ENCODE results near the gene HOOK2. TPM values are rescaled to one million over a fixed set of nuclear protein-coding genes. Genes with fewer than 3 reads are reported as not detected.
A peak's percentile ranks its signal among the peaks of the same experiment; 100 is the strongest.
"Not testable (repeated sequence)": the region's sequence is repeated elsewhere in the genome, so short reads cannot be mapped to it uniquely, and the experiment has no call there.

Gene HOOK2
- total RNA-seq, 2 donors from 2014 or later: 22.6 to 102 TPM

GRCh38 chr19:12720851-12721655 lies 54.3 kb downstream of the HOOK2 start:
- TF ChIP-seq, protein P1, sequence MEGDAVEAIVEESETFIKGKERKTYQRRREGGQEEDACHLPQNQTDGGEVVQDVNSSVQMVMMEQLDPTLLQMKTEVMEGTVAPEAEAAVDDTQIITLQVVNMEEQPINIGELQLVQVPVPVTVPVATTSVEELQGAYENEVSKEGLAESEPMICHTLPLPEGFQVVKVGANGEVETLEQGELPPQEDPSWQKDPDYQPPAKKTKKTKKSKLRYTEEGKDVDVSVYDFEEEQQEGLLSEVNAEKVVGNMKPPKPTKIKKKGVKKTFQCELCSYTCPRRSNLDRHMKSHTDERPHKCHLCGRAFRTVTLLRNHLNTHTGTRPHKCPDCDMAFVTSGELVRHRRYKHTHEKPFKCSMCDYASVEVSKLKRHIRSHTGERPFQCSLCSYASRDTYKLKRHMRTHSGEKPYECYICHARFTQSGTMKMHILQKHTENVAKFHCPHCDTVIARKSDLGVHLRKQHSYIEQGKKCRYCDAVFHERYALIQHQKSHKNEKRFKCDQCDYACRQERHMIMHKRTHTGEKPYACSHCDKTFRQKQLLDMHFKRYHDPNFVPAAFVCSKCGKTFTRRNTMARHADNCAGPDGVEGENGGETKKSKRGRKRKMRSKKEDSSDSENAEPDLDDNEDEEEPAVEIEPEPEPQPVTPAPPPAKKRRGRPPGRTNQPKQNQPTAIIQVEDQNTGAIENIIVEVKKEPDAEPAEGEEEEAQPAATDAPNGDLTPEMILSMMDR (IDR thresholded peaks at IDR 0.05): no peak
- Histone ChIP-seq H3K36me3 (peaks cover 20% of the 10 kb centered on the region), H3K4me1 (ENCODE audit: control insufficient read depth in 1 of 2, low read depth in 2 of 2) (peaks cover 21 to 39% of the 10 kb centered on the region in 2 donors)

DNA sequence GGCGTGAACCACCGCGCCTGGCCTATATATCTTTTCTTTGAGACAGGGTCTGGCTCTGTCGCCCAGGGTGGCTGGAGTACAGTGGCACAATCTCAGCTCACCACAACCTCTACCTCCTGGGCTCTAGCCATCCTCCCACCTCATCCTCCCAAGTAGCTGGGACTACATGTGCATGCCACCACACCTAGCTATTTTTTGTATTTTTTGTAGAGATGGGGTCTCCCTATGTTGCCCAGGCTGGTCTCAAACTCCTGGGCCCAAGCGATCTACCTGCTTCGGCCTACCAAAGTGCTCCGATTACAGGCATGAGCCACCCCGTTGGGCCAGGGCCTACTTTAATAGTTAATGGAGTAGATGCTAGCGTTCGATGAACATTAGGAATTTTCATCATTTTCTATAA lies 55.1 kb downstream of the HOOK2 start:
- H3K4me1 ChIP-seq (ENCODE audit: control insufficient read depth in 1 of 2, low read depth in 2 of 2): peaks cover 21 to 39% of the 10 kb centered on the region in 2 donors
- TF ChIP-seq, protein P1 (IDR thresholded peaks at IDR 0.05): no peak
- no peak for ATAC-seq (ENCODE audit: insufficient number of reproducible peaks, low FRiP score, low read depth)
- no peaks in the 10 kb centered on the region for H3K27me3 ChIP-seq (replicated peaks; ENCODE audit: insufficient read depth)
- no peak for DNase-seq (ENCODE audit: low spot score)
- peak overlapping the region; percentile 95 to 96 for H3K27ac ChIP-seq
- peaks cover 27% of the 10 kb centered on the region for H3K36me3 ChIP-seq
- no peaks in the 10 kb centered on the region for H3K9me3 ChIP-seq
- H3K4me3 ChIP-seq: peak overlapping the region; percentile 94

More at GRCh38 chr19:12720851-12721655, 54.3 kb downstream of the HOOK2 start:
- Histone ChIP-seq H3K27me3 (replicated peaks; ENCODE audit: insufficient read depth) (no peaks in the 10 kb centered on the region), H3K27ac (peak overlapping the region; percentile 95 to 96), H3K4me3 (peak overlapping the region; percentile 94), H3K9me3 (no peaks in the 10 kb centered on the region)
- DNase-seq (ENCODE audit: low spot score): no peak
- no peak for ATAC-seq (ENCODE audit: insufficient number of reproducible peaks, low FRiP score, low read depth)

DNA sequence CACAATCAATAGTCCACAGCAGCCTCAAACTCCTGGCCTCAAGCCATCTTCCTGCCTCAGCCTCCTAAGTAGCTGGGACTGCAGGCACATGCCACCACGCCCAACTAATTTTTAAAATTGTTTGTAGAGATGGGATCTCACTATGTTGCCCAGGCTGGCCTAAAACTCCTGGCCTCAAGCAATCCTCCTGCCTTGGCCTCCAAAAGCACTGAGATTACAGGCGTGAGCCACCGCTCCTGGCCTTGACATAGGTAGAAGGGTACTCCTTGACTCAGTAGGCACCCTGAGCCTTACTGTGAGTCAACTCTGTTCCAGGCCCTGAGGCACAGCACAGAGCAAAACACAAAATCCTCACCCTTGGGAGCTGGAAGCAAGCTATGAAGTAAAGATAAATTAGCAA lies 59.4 kb downstream of the HOOK2 start:
- TF ChIP-seq, protein P1 (IDR thresholded peaks at IDR 0.05): no peak
- no peaks in the 10 kb centered on the region for H3K9me3 ChIP-seq
- H3K4me1 ChIP-seq (ENCODE audit: control insufficient read depth in 1 of 2, low read depth in 2 of 2): peaks cover 10 to 12% of the 10 kb centered on the region in 2 donors
- no peak for ATAC-seq (ENCODE audit: insufficient number of reproducible peaks, low FRiP score, low read depth)
- H3K27me3 ChIP-seq (replicated peaks; ENCODE audit: insufficient read depth): no peaks in the 10 kb centered on the region
- H3K27ac ChIP-seq: no peak overlapping the region
- DNase-seq (ENCODE audit: low spot score): no peak
- H3K4me3 ChIP-seq: no peak overlapping the region
- peaks cover 68% of the 10 kb centered on the region for H3K36me3 ChIP-seq

GRCh38 chr19:12715102-12715501 lies 60.2 kb downstream of the HOOK2 start:
- no peak overlapping the region for H3K4me3 ChIP-seq
- TF ChIP-seq, protein P1 (IDR thresholded peaks at IDR 0.05): no peak
- H3K27me3 ChIP-seq (replicated peaks; ENCODE audit: insufficient read depth): no peaks in the 10 kb centered on the region
- no peak overlapping the region for H3K27ac ChIP-seq
- DNase-seq (ENCODE audit: low spot score) (no peak), ATAC-seq (ENCODE audit: insufficient number of reproducible peaks, low FRiP score, low read depth) (no peak)
- no peaks in the 10 kb centered on the region for H3K9me3 ChIP-seq
- peaks cover 2 to 3% of the 10 kb centered on the region in 2 donors for H3K4me1 ChIP-seq (ENCODE audit: control insufficient read depth in 1 of 2, low read depth in 2 of 2)
- peaks cover 76% of the 10 kb centered on the region for H3K36me3 ChIP-seq

- not testable (repeated sequence) for H3K27me3 ChIP-seq (replicated peaks; ENCODE audit: insufficient read depth); H3K27ac ChIP-seq; H3K9me3 ChIP-seq; H3K4me1 ChIP-seq (ENCODE audit: control insufficient read depth in 1 of 2, low read depth in 2 of 2); ATAC-seq (ENCODE audit: insufficient number of reproducible peaks, low FRiP score, low read depth); DNase-seq (ENCODE audit: low spot score); H3K4me3 ChIP-seq
- peaks cover 81% of the 10 kb centered on the region for H3K36me3 ChIP-seq
Observed at GRCh38 chr19:12713304-12713703, 62.0 kb downstream of the HOOK2 start.

Other genes with a start within 250 kb of the HOOK2 start
- gene ZNF564, start 224.1 kb downstream of the HOOK2 start, total RNA-seq: 10 to 100 TPM; 11.6 to 21.7 TPM
- 1 to 10 TPM; 3.4 to 8.1 TPM for gene ZNF490, start 164.7 kb downstream of the HOOK2 start, total RNA-seq
- gene ZNF791, start 164.6 kb downstream of the HOOK2 start, total RNA-seq: 10 to 100 TPM; 26.0 to 32.4 TPM
- gene MAN2B1, start 108.8 kb downstream of the HOOK2 start, total RNA-seq: 100 to 1,000 TPM; 111 to 118 TPM
- 10 to 100 TPM; 12.1 to 16.2 TPM for gene WDR83, start 108.7 kb downstream of the HOOK2 start, total RNA-seq
- 100 to 1,000 TPM; 101 to 114 TPM for gene DHPS, start 93.7 kb downstream of the HOOK2 start, total RNA-seq
- not detected for gene GNG14, start 87.6 kb downstream of the HOOK2 start, total RNA-seq
- 1 to 10 TPM; 3.0 to 3.9 TPM for gene FBXW9, start 78.9 kb downstream of the HOOK2 start, total RNA-seq
- 10 to 100 TPM; 79.0 to 88.9 TPM for gene TNPO2, start 51.6 kb downstream of the HOOK2 start, total RNA-seq
- gene TRIR, start 40.9 kb downstream of the HOOK2 start, total RNA-seq: 100 to 1,000 TPM; 252 to 308 TPM
- 10 to 100 TPM; 30.7 to 50.0 TPM for gene GET3, start 38.1 kb downstream of the HOOK2 start, total RNA-seq
- not detected for gene BEST2, start 23.8 kb downstream of the HOOK2 start, total RNA-seq
- gene JUNB, start 15.9 kb upstream of the HOOK2 start, total RNA-seq: 1,000 to 10,000 TPM in 1 of 2 donors, 100 to 1,000 TPM in 1; 698 to 2,087 TPM
- gene PRDX2, start 26.2 kb upstream of the HOOK2 start, total RNA-seq: 100 to 1,000 TPM; 107 to 235 TPM
- gene THSD8, start 26.5 kb upstream of the HOOK2 start, total RNA-seq: not detected
- gene RNASEH2A, start 31.0 kb upstream of the HOOK2 start, total RNA-seq: 1 to 10 TPM; 3.0 to 7.9 TPM
- not detected for gene RTBDN, start 59.0 kb upstream of the HOOK2 start, total RNA-seq
- not detected for gene MAST1, start 63.0 kb upstream of the HOOK2 start, total RNA-seq
- 10 to 100 TPM; 24.0 to 53.3 TPM for gene DNASE2, start 105.9 kb upstream of the HOOK2 start, total RNA-seq
- gene KLF1, start 111.6 kb upstream of the HOOK2 start, total RNA-seq: not detected
- gene GCDH, start 115.6 kb upstream of the HOOK2 start, total RNA-seq: 10 to 100 TPM; 30.2 to 60.7 TPM
- not detected for gene SYCE2, start 143.7 kb upstream of the HOOK2 start, total RNA-seq
- gene FARSA, start 158.2 kb upstream of the HOOK2 start, total RNA-seq: 10 to 100 TPM; 31.8 to 76.8 TPM
- 100 to 1,000 TPM; 415 to 467 TPM for gene CALR, start 163.1 kb upstream of the HOOK2 start, total RNA-seq
- gene RAD23A, start 170.3 kb upstream of the HOOK2 start, total RNA-seq: 100 to 1,000 TPM; 116 to 130 TPM
- gene GADD45GIP1, start 181.7 kb upstream of the HOOK2 start, total RNA-seq: 10 to 100 TPM; 30.2 to 42.8 TPM
- gene DAND5, start 194.0 kb upstream of the HOOK2 start, total RNA-seq: not detected
- gene NFIX, start 219.9 kb upstream of the HOOK2 start, total RNA-seq: 100 to 1,000 TPM; 126 to 145 TPM